GM12875 (cell line): Measurements from ENCODE around the gene BASP1.

Experiments
- H3K4me3 ChIP-seq: one replicate; pipeline ENCODE4 v1.5.1; 2011; ENCODE audit warnings: low read depth, low read length, control low read depth
- CTCF ChIP-seq: IDR thresholded peaks from 2 replicates; pipeline ENCODE4 v1.5.1; 2011; ENCODE audit warnings: low read depth, mild to moderate bottlenecking, control low read depth, inconsistent platforms, low read length, moderate library complexity, borderline replicate concordance; ENCODE audit not compliant: insufficient read depth

BASP1 gene

GRCh38 chr5:17235731-17236330 is 18.4 kb downstream of the BASP1 start:
- H3K4me3 ChIP-seq, result no peak overlapping the region
- TF ChIP-seq CTCF, result no peak

GRCh38 chr5:17238521-17239041 is 21.1 kb downstream of the BASP1 start:
- H3K4me3 ChIP-seq, result no peak overlapping the region
- no peak for TF ChIP-seq CTCF

- H3K4me3 ChIP-seq, result no peak overlapping the region
- TF ChIP-seq CTCF, result no peak
Measured at GRCh38 chr5:17239953-17240352, 22.5 kb downstream of the BASP1 start.

GRCh38 chr5:17240487-17240886 is 23.1 kb downstream of the BASP1 start:
- no peak overlapping the region for H3K4me3 ChIP-seq
- TF ChIP-seq CTCF, result no peak

- no peak for TF ChIP-seq CTCF
- no peak overlapping the region for H3K4me3 ChIP-seq
Measured at GRCh38 chr5:17241635-17242034, 24.2 kb downstream of the BASP1 start.

- TF ChIP-seq CTCF, result no peak
- H3K4me3 ChIP-seq, result no peak overlapping the region
Measured at GRCh38 chr5:17243287-17244063, 26.0 kb downstream of the BASP1 start.
